Measurements from ENCODE around the gene TEKT2.
A peak's percentile ranks its signal among the peaks of the same experiment; 100 is the strongest.

TEKT2 gene

DNA sequence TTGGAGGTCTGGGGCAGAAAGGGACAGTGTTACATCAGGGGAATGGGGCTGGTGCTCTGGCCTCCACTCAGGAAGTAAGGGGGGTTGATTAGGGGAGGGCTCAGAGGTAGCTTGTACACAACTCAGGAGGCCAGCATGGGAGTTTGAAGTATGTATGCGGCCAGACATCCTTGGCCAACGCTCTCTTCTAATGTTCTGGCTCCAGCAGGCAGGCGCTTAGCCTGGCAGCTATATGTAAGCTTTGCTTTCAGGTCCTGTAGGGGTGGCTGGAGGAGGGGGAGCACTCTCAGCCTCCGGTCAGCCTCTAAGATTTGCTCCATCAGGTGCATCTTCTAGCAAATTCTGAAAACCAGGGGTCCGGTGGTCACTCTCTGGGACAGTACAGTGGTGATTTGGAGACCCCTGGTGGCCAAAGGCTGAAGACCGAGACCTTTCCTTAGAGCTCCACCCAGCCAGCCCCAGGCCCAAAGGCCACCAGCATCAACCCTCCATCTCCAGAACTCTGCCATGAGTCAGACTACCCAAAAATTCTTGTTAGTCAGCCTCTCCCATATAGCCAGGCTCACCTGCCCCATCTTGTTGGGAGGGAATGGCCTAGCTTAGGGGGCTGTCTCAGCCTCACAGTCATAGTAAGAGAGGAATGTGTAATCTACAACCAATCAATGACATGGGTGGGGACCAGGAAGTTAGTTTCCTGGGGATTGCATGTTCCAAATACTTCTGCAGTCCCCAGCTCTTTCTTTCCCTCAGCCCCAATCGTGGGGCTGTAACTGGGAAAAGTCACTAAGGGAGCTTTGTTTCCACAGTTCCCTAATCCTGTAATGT is 50.8 kb downstream of the TEKT2 start:
- DNase-seq = peak; percentile 23

DNA sequence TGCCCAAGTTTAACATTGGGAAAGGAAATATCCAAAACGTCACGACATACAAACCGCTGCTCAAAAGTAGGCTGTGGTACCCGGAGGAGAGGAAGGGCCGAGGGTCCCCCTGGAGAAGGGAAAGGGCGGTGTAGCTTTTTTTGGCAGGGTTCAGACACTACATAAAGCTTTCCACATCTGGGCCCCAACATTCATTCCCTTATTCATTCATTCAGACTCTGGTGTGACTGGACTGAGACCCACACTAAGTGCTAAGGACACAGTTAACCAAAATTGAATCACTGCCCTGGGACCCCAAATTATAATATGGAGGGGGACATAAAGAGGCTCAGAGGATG is 51.4 kb downstream of the TEKT2 start:
- no peak for DNase-seq

DNA sequence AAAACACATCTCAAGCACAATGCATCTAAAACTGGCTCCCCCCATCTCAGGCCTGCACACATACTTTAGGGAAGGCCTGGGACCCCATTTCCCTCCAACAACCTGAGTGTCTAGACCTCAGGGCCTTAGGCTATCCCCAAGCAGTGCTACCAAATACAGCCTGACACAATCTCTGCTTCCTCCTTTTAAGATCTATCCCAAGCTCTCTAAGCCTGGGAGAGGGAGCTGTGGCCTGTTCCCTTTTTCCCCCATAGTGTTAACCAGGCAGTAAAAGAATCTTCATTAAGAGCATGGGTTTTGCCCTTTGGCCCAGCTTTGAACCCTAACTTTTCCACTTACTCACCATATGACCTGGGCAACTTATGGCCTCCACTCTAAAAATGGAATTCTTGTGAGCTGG is 51.9 kb downstream of the TEKT2 start:
- no peak for DNase-seq

- DNase-seq = no peak
These were observed 52.6 kb downstream of the TEKT2 start for GRCh38 chr1:36136535-36136934.

GRCh38 chr1:36137226-36137625 is 53.3 kb downstream of the TEKT2 start:
- no peak for DNase-seq

- no peak for DNase-seq
These were observed 53.9 kb downstream of the TEKT2 start for GRCh38 chr1:36137776-36138175.
